Measurements from ENCODE around the gene ARRB2.

The ARRB2 gene

DNA sequence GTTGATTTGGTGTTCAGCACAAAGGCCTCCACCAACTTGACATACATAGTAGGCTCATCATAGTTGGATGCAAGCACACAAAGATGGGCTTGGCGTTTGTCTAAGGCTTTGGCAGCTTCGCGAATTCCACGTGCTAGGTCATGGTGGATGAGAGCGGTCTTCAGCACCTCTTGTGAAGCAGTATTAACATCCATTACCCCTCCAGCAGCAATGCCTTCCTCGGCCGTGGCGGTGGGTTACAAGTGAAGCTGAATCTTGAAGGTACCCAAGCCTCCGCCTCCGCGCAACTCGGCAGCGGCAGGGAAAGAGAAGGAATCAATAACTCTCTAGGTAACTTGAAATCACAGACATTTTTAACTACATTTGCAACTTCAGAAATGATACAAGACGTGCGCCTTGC, 5.4 kb upstream of the ARRB2 start:
- no peaks in the 10 kb centered on the region for H3K36me3 ChIP-seq (ENCODE audit: low read length)
- no peak for TF ChIP-seq EZH2phosphoT487 (conservative IDR thresholded peaks at IDR 0.05; ENCODE audit: low read length)
- TF ChIP-seq, protein P1, sequence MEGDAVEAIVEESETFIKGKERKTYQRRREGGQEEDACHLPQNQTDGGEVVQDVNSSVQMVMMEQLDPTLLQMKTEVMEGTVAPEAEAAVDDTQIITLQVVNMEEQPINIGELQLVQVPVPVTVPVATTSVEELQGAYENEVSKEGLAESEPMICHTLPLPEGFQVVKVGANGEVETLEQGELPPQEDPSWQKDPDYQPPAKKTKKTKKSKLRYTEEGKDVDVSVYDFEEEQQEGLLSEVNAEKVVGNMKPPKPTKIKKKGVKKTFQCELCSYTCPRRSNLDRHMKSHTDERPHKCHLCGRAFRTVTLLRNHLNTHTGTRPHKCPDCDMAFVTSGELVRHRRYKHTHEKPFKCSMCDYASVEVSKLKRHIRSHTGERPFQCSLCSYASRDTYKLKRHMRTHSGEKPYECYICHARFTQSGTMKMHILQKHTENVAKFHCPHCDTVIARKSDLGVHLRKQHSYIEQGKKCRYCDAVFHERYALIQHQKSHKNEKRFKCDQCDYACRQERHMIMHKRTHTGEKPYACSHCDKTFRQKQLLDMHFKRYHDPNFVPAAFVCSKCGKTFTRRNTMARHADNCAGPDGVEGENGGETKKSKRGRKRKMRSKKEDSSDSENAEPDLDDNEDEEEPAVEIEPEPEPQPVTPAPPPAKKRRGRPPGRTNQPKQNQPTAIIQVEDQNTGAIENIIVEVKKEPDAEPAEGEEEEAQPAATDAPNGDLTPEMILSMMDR (IDR thresholded peaks at IDR 0.05; ENCODE audit: insufficient read depth, low read length, poor library complexity, severe bottlenecking): no peak
- peaks cover 10% of the 10 kb centered on the region for H3F3A ChIP-seq (ENCODE audit: insufficient read depth)
- H3K4me3 ChIP-seq (ENCODE audit: insufficient read depth, low read length, poor library complexity, severe bottlenecking): peak overlapping the region; percentile 86
- H3K4me2 ChIP-seq (ENCODE audit: low read depth, low read length, poor library complexity, severe bottlenecking): peak overlapping the region; percentile 92
- H3K9me3 ChIP-seq (ENCODE audit: insufficient read depth, low read length): no peaks in the 10 kb centered on the region
- H2AFZ ChIP-seq (ENCODE audit: low read depth, low read length, severe bottlenecking): no peak overlapping the region
- H4K20me1 ChIP-seq (ENCODE audit: low read depth, low read length): no peaks in the 10 kb centered on the region
- peaks cover 46% of the 10 kb centered on the region for H3K79me2 ChIP-seq (ENCODE audit: insufficient read depth, low read length)
- H3K27ac ChIP-seq (ENCODE audit: low read depth, low read length): no peak overlapping the region
- peak overlapping the region; percentile 84 for H3K9ac ChIP-seq (ENCODE audit: low read length)
- H3K27me3 ChIP-seq (ENCODE audit: low read length): no peaks in the 10 kb centered on the region
- H3K9me2 ChIP-seq (replicated peaks; ENCODE audit: insufficient read depth, low read length): no peaks in the 10 kb centered on the region

DNA sequence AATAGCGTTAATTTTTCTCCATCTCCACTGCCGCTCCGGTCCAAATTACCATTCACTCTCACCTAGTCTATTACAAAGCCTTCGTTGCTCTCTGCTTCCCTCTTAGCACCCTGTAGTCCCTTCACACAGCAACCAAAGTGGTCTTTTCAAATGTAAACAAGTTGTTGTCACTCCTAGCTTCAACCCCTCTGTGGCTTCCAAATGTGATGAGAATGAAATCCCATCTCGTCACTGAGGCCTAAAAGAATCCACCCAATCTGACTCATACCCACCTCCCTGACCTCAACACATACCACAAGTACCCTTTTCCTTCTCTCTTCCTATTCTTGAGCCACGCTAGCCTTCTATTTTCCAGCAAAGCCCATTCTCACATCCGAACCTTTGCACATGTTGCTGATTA, 4.3 kb upstream of the ARRB2 start:
- no peak overlapping the region for H2AFZ ChIP-seq (ENCODE audit: low read depth, low read length, severe bottlenecking)

DNA sequence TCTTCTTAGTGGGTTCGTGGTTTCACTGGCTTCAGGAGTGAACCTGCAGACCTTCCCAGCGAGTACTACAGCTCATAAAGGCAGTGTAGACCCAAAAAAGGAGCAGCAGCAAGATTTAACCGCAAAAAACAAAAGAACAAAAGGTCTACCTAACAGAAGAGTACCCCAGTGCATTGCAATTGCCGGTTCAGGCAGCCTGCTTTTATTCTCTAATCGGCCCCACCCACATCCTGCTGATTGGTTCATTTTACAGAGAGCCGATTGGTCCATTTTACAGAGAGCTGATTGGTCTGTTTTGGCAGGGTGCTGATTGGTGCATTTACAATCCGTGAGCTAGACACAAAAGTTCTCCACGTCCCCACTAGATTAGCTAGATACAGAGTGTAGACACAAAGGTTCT, 2.0 kb upstream of the ARRB2 start:
- H3F3A ChIP-seq (ENCODE audit: insufficient read depth): peaks cover 10% of the 10 kb centered on the region

More for the DNA sequence above, 4.3 kb upstream of the ARRB2 start:
- H3K79me2 ChIP-seq (ENCODE audit: insufficient read depth, low read length): peaks cover 39% of the 10 kb centered on the region
- H3K36me3 ChIP-seq (ENCODE audit: low read length): no peaks in the 10 kb centered on the region
- H4K20me1 ChIP-seq (ENCODE audit: low read depth, low read length): no peaks in the 10 kb centered on the region
- H3K27ac ChIP-seq (ENCODE audit: low read depth, low read length): no peak overlapping the region
- no peaks in the 10 kb centered on the region for H3K9me2 ChIP-seq (replicated peaks; ENCODE audit: insufficient read depth, low read length)
- no peak overlapping the region for H3K9ac ChIP-seq (ENCODE audit: low read length)
- no peak overlapping the region for H3K4me2 ChIP-seq (ENCODE audit: low read depth, low read length, poor library complexity, severe bottlenecking)
- H3K4me3 ChIP-seq (ENCODE audit: insufficient read depth, low read length, poor library complexity, severe bottlenecking): no peak overlapping the region
- no peaks in the 10 kb centered on the region for H3K27me3 ChIP-seq (ENCODE audit: low read length)
- peaks cover 10% of the 10 kb centered on the region for H3F3A ChIP-seq (ENCODE audit: insufficient read depth)
- TF ChIP-seq EZH2phosphoT487 (conservative IDR thresholded peaks at IDR 0.05; ENCODE audit: low read length): no peak
- TF ChIP-seq, protein P1 (IDR thresholded peaks at IDR 0.05; ENCODE audit: insufficient read depth, low read length, poor library complexity, severe bottlenecking): no peak
- no peaks in the 10 kb centered on the region for H3K9me3 ChIP-seq (ENCODE audit: insufficient read depth, low read length)

More for the DNA sequence above, 2.0 kb upstream of the ARRB2 start:
- Histone ChIP-seq H3K27me3 (ENCODE audit: low read length) (no peaks in the 10 kb centered on the region), H4K20me1 (ENCODE audit: low read depth, low read length) (no peaks in the 10 kb centered on the region), H3K27ac (ENCODE audit: low read depth, low read length) (no peak overlapping the region), H3K9ac (ENCODE audit: low read length) (no peak overlapping the region), H3K9me3 (ENCODE audit: insufficient read depth, low read length) (no peaks in the 10 kb centered on the region), H3K36me3 (ENCODE audit: low read length) (no peaks in the 10 kb centered on the region), H2AFZ (ENCODE audit: low read depth, low read length, severe bottlenecking) (no peak overlapping the region), H3K4me3 (ENCODE audit: insufficient read depth, low read length, poor library complexity, severe bottlenecking) (no peak overlapping the region), H3K4me2 (ENCODE audit: low read depth, low read length, poor library complexity, severe bottlenecking) (no peak overlapping the region), H3K79me2 (ENCODE audit: insufficient read depth, low read length) (peaks cover 28% of the 10 kb centered on the region), H3K9me2 (replicated peaks; ENCODE audit: insufficient read depth, low read length) (no peaks in the 10 kb centered on the region)
- TF ChIP-seq EZH2phosphoT487 (conservative IDR thresholded peaks at IDR 0.05; ENCODE audit: low read length): no peak
- TF ChIP-seq, protein P1 (IDR thresholded peaks at IDR 0.05; ENCODE audit: insufficient read depth, low read length, poor library complexity, severe bottlenecking): no peak
